ENCODE measurements around the gene CCNB2.

Gene CCNB2

DNA sequence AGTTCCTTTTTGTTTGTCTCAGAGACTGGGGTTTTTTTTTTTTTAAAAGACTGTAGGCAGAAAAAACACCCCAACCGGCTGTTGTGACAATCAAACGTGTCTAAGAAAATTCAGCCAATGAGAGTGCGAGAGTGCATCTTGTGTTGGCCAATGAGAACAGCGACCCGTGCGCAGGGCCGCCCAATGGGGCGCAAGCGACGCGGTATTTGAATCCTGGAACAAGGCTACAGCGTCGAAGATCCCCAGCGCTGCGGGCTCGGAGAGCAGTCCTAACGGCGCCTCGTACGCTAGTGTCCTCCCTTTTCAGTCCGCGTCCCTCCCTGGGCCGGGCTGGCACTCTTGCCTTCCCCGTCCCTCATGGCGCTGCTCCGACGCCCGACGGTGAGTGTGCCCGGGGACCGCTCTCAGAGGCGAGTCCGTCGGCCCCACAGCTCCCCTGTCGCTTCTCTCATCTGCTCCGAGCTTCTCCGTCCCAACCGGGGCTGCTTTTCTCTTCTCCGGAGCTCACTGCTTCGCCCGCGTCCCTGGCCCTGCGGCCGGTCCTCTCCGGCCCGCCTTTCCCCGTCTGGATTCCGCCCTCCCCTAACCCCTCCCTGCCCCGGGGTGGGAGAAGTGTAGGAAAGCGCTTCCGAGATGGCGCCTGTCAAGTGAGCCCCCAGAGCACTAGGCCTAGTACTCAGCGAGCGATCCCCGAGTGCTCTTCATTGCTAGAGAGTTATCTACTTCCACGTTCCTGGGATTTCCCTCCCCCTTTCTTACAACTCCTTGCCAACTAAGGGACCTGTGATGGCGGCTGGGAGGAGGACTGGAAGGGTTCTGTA is at the start of gene CCNB2:
CCNB2 (plus strand) TSS at position 235 of the 821 bp plus-strand sequence; CDS start at position 358, 123 bp downstream.
- peak within 1 kb of the TSS; percentile 81 for H3K27ac ChIP-seq (ENCODE audit: low read length)
- no peaks in the 10 kb centered on the region for H3K9me3 ChIP-seq (ENCODE audit: control insufficient read depth in 1 of 2, low read length in 2 of 2)
- peak within 1 kb of the TSS; percentile 90 to 91 for H3K4me3 ChIP-seq (ENCODE audit: low read depth in 1 of 2, low read length in 2 of 2)
- H3K36me3 ChIP-seq (ENCODE audit: control insufficient read depth in 1 of 2, insufficient read depth in 2 of 2, low read length in 2 of 2) = peaks cover 0 to 5% of the 10 kb centered on the region in 2 donors
- H3K27me3 ChIP-seq (ENCODE audit: low read depth, low read length) = no peaks in the 10 kb centered on the region
- peaks cover 0 to 9% of the 10 kb centered on the region in 2 donors for H3K4me1 ChIP-seq (ENCODE audit: control insufficient read depth in 1 of 2, insufficient read depth in 2 of 2, low read length in 2 of 2)

DNA sequence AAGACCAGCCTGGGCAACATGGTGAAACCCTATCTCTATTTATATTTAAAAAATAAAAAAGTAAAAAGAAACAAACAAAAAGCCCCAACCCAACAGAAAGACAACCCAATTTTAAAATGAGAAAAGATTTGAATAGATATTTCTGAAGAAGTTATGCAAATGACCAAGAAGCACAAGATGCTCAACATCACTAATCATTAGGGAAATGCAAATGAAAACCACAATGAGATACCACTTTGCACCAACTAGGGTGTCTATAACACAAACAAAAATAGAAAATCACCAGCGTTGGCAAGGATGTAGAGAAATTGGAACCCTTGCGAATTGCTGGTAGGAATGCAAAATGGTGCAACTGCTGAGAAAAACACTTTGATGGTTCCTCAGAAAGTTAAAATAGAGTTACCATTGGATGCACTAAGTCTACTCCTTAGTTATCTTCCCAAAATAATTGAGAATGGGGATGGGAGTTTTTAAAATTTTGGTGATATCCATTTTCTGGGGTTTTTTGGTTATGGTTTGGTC is 45.8 kb upstream of the CCNB2 start:
- Histone ChIP-seq H3K4me1 (ENCODE audit: control insufficient read depth in 1 of 2, insufficient read depth in 2 of 2, low read length in 2 of 2) (no peaks in the 10 kb centered on the region), H3K9me3 (ENCODE audit: control insufficient read depth in 1 of 2, low read length in 2 of 2) (no peaks in the 10 kb centered on the region), H3K36me3 (ENCODE audit: control insufficient read depth in 1 of 2, insufficient read depth in 2 of 2, low read length in 2 of 2) (peaks cover 50 to 54% of the 10 kb centered on the region in 2 donors), H3K27ac (ENCODE audit: low read length) (no peak overlapping the region), H3K27me3 (ENCODE audit: low read depth, low read length) (no peaks in the 10 kb centered on the region), H3K4me3 (ENCODE audit: low read depth in 1 of 2, low read length in 2 of 2) (no peak overlapping the region)

DNA sequence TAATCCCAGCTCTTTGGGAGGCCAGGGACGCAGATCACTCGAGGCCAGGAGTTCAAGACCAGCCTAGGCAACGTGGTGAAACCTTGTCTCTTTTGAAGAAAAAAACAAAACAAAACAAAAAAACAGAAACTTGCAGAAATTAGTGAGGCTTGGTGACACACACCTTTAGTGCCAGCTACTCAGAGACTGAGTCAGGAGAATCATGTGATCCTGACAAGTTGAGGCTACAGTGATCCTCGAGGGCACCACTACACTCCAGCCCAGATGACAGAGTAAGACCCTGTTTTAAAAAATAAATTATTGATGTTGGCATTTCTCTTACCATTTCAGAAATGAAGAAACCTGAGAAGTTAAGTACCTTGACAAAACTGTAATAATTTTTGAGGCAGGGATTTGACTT is 44.6 kb upstream of the CCNB2 start:
- no peaks in the 10 kb centered on the region for H3K4me1 ChIP-seq (ENCODE audit: control insufficient read depth in 1 of 2, insufficient read depth in 2 of 2, low read length in 2 of 2)
- H3K36me3 ChIP-seq (ENCODE audit: control insufficient read depth in 1 of 2, insufficient read depth in 2 of 2, low read length in 2 of 2) = peaks cover 41 to 58% of the 10 kb centered on the region in 2 donors
- no peaks in the 10 kb centered on the region for H3K27me3 ChIP-seq (ENCODE audit: low read depth, low read length)
- no peaks in the 10 kb centered on the region for H3K9me3 ChIP-seq (ENCODE audit: control insufficient read depth in 1 of 2, low read length in 2 of 2)
- no peak overlapping the region for H3K27ac ChIP-seq (ENCODE audit: low read length)
- no peak overlapping the region for H3K4me3 ChIP-seq (ENCODE audit: low read depth in 1 of 2, low read length in 2 of 2)

DNA sequence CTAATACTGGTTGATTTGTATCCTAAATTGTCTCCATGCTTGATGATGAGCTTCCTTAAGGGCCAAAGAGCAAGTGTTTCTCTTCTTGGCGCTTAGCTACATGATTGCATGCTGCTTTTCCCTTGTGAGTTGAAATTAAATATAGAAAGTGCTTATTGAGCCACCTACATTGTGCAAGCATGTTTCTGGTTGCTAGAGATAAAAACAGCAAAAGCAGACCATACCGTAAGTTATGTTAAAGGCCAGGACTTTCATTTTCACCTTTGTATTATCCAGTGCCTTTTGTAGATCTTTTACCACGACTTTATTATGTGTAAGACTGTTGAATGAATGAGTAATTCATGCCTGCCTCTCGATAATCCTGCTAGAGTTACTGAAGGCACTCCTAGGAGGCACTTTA is 41.9 kb upstream of the CCNB2 start:
- Histone ChIP-seq H3K4me3 (ENCODE audit: low read depth in 1 of 2, low read length in 2 of 2) (no peak overlapping the region), H3K9me3 (ENCODE audit: control insufficient read depth in 1 of 2, low read length in 2 of 2) (no peaks in the 10 kb centered on the region), H3K27ac (ENCODE audit: low read length) (no peak overlapping the region), H3K36me3 (ENCODE audit: control insufficient read depth in 1 of 2, insufficient read depth in 2 of 2, low read length in 2 of 2) (peaks cover 59 to 67% of the 10 kb centered on the region in 2 donors), H3K27me3 (ENCODE audit: low read depth, low read length) (no peaks in the 10 kb centered on the region), H3K4me1 (ENCODE audit: control insufficient read depth in 1 of 2, insufficient read depth in 2 of 2, low read length in 2 of 2) (no peaks in the 10 kb centered on the region)

DNA sequence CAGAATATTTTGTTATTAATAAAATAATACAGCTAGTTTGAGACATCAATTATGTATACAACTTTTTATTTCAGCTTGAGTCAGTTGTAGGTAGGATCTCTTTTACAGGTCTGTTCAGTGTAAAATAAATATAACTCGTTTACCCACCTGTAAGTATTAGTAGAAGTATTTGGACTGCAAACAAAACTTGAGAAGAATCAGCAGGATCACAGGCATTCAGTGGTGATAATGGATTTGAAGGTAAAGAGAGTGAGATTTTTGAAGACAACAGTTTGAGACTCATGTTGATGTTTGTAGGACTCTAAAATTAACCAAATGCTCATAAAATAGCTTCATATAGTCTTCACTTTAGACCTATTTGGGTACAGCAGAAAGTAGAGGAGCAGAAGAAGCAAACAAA is 35.5 kb upstream of the CCNB2 start:
- H3K27ac ChIP-seq (ENCODE audit: low read length) = no peak overlapping the region
- H3K9me3 ChIP-seq (ENCODE audit: control insufficient read depth in 1 of 2, low read length in 2 of 2) = no peaks in the 10 kb centered on the region
- H3K4me1 ChIP-seq (ENCODE audit: control insufficient read depth in 1 of 2, insufficient read depth in 2 of 2, low read length in 2 of 2) = no peaks in the 10 kb centered on the region
- no peak overlapping the region for H3K4me3 ChIP-seq (ENCODE audit: low read depth in 1 of 2, low read length in 2 of 2)
- peaks cover 25 to 59% of the 10 kb centered on the region in 2 donors for H3K36me3 ChIP-seq (ENCODE audit: control insufficient read depth in 1 of 2, insufficient read depth in 2 of 2, low read length in 2 of 2)
- no peaks in the 10 kb centered on the region for H3K27me3 ChIP-seq (ENCODE audit: low read depth, low read length)

DNA sequence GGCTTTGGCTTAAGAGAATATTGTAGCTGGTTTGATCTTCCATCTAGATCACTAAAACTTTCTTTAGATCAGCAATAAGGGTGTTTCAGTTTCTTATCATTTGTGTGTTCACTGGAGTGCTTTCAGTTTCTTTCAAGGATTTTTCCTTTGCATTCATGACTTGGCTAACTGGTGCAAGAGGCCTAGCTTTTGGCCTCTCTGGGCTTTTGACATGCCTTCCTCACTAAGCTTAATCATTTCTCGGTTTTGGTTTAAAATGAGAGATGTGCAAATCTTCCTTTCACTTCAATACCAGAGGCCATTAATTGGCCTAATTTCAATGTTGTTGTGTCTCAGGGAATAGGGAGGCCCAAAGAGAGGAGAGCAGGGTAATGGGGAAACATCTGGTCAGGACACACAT is 30.3 kb upstream of the CCNB2 start:
- Histone ChIP-seq H3K4me3 (ENCODE audit: low read depth in 1 of 2, low read length in 2 of 2) (no peak overlapping the region), H3K27me3 (ENCODE audit: low read depth, low read length) (no peaks in the 10 kb centered on the region), H3K9me3 (ENCODE audit: control insufficient read depth in 1 of 2, low read length in 2 of 2) (no peaks in the 10 kb centered on the region), H3K36me3 (ENCODE audit: control insufficient read depth in 1 of 2, insufficient read depth in 2 of 2, low read length in 2 of 2) (peaks cover 8 to 39% of the 10 kb centered on the region in 2 donors), H3K27ac (ENCODE audit: low read length) (no peak overlapping the region), H3K4me1 (ENCODE audit: control insufficient read depth in 1 of 2, insufficient read depth in 2 of 2, low read length in 2 of 2) (no peaks in the 10 kb centered on the region)

GRCh38 chr15:59087731-59088130 is 17.2 kb upstream of the CCNB2 start:
- H3K4me1 ChIP-seq (ENCODE audit: control insufficient read depth in 1 of 2, insufficient read depth in 2 of 2, low read length in 2 of 2) = no peaks in the 10 kb centered on the region
- peaks cover 18 to 53% of the 10 kb centered on the region in 2 donors for H3K36me3 ChIP-seq (ENCODE audit: control insufficient read depth in 1 of 2, insufficient read depth in 2 of 2, low read length in 2 of 2)
- no peaks in the 10 kb centered on the region for H3K27me3 ChIP-seq (ENCODE audit: low read depth, low read length)
- no peak overlapping the region for H3K27ac ChIP-seq (ENCODE audit: low read length)
- H3K4me3 ChIP-seq (ENCODE audit: low read depth in 1 of 2, low read length in 2 of 2) = no peak overlapping the region
- no peaks in the 10 kb centered on the region for H3K9me3 ChIP-seq (ENCODE audit: control insufficient read depth in 1 of 2, low read length in 2 of 2)

- Histone ChIP-seq H3K4me1 (ENCODE audit: control insufficient read depth in 1 of 2, insufficient read depth in 2 of 2, low read length in 2 of 2) (no peaks in the 10 kb centered on the region), H3K27me3 (ENCODE audit: low read depth, low read length) (no peaks in the 10 kb centered on the region), H3K36me3 (ENCODE audit: control insufficient read depth in 1 of 2, insufficient read depth in 2 of 2, low read length in 2 of 2) (peaks cover 39 to 43% of the 10 kb centered on the region in 2 donors), H3K4me3 (ENCODE audit: low read depth in 1 of 2, low read length in 2 of 2) (no peak overlapping the region), H3K27ac (ENCODE audit: low read length) (no peak overlapping the region), H3K9me3 (ENCODE audit: control insufficient read depth in 1 of 2, low read length in 2 of 2) (no peaks in the 10 kb centered on the region)
Observed at GRCh38 chr15:59094077-59094476, 10.9 kb upstream of the CCNB2 start.

GRCh38 chr15:59096429-59096828 is 8.5 kb upstream of the CCNB2 start:
- no peaks in the 10 kb centered on the region for H3K27me3 ChIP-seq (ENCODE audit: low read depth, low read length)
- H3K36me3 ChIP-seq (ENCODE audit: control insufficient read depth in 1 of 2, insufficient read depth in 2 of 2, low read length in 2 of 2) = peaks cover 37 to 41% of the 10 kb centered on the region in 2 donors
- H3K4me1 ChIP-seq (ENCODE audit: control insufficient read depth in 1 of 2, insufficient read depth in 2 of 2, low read length in 2 of 2) = no peaks in the 10 kb centered on the region
- H3K9me3 ChIP-seq (ENCODE audit: control insufficient read depth in 1 of 2, low read length in 2 of 2) = no peaks in the 10 kb centered on the region
- no peak overlapping the region for H3K4me3 ChIP-seq (ENCODE audit: low read depth in 1 of 2, low read length in 2 of 2)
- no peak overlapping the region for H3K27ac ChIP-seq (ENCODE audit: low read length)

DNA sequence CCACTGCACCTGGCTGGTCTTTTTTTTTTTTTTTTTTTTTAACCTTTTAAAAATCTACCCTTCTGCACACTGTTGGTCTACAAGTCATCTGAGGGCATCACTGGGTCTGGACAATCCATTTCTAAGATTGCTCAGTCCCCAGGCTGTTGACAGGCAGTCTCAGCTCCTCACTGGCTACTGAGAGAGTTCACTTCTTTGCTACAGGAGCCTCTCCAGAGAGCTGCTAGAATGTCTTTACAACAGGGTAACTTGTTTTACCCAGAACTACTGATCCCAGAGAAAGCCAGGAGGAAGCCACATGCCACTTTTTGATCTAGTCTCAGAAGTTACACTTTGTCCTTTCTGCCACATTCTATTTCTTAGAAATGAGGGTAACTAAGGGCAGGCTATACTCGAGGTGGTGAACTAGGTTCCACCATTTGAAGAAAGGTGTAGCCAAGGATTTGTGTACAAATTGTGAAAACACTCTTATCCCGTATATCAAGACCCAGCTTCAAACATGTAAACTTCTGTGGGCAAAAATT is 5.7 kb upstream of the CCNB2 start:
- Histone ChIP-seq H3K4me3 (ENCODE audit: low read depth in 1 of 2, low read length in 2 of 2) (no peak overlapping the region), H3K27me3 (ENCODE audit: low read depth, low read length) (no peaks in the 10 kb centered on the region), H3K4me1 (ENCODE audit: control insufficient read depth in 1 of 2, insufficient read depth in 2 of 2, low read length in 2 of 2) (peaks cover 0 to under 1% of the 10 kb centered on the region in 2 donors), H3K27ac (ENCODE audit: low read length) (no peak overlapping the region), H3K9me3 (ENCODE audit: control insufficient read depth in 1 of 2, low read length in 2 of 2) (no peaks in the 10 kb centered on the region), H3K36me3 (ENCODE audit: control insufficient read depth in 1 of 2, insufficient read depth in 2 of 2, low read length in 2 of 2) (peaks cover 16 to 28% of the 10 kb centered on the region in 2 donors)

- peaks cover 0 to 9% of the 10 kb centered on the region in 2 donors for H3K4me1 ChIP-seq (ENCODE audit: control insufficient read depth in 1 of 2, insufficient read depth in 2 of 2, low read length in 2 of 2)
- no peaks in the 10 kb centered on the region for H3K27me3 ChIP-seq (ENCODE audit: low read depth, low read length)
- no peaks in the 10 kb centered on the region for H3K9me3 ChIP-seq (ENCODE audit: control insufficient read depth in 1 of 2, low read length in 2 of 2)
- peak overlapping the region; percentile 81 for H3K27ac ChIP-seq (ENCODE audit: low read length)
- peak overlapping the region; percentile 90 to 91 for H3K4me3 ChIP-seq (ENCODE audit: low read depth in 1 of 2, low read length in 2 of 2)
- H3K36me3 ChIP-seq (ENCODE audit: control insufficient read depth in 1 of 2, insufficient read depth in 2 of 2, low read length in 2 of 2) = peaks cover 0 to 5% of the 10 kb centered on the region in 2 donors
Observed at GRCh38 chr15:59104602-59104911, 389 bp upstream of the CCNB2 start.

Measured in muscle layer of duodenum (tissue), 2 donors.